DND-41 (cell line): ENCODE results near the gene TBC1D8.

Source experiments
- ATAC-seq: fragments of 200-7000 bp; cut with Tn5 transposase; 3 replicates; pipeline ENCODE4 v1.9.1; 2021; ENCODE audit warnings: low read depth; ENCODE audit not compliant: insufficient read depth
- DNase-seq: peaks from one replicate; pipeline ENCODE4 v3.0.0-alpha.2; 2020
- H2AFZ ChIP-seq: 2 replicates; pipeline ENCODE4 v1.6.0; 2012; ENCODE audit warnings: low read depth, low read length
- H3K27ac ChIP-seq: 2 replicates; pipeline ENCODE4 v1.5.1; 2012; ENCODE audit warnings: low read length, inconsistent platforms
- H3K27me3 ChIP-seq: fragments of 200-600 bp; sonication (generic); 2 replicates; pipeline ENCODE4 v1.6.0; 2012; ENCODE audit warnings: low read length, mild to moderate bottlenecking, inconsistent platforms; ENCODE audit not compliant: insufficient read depth, poor library complexity
- H3K36me3 ChIP-seq: 2 replicates; pipeline ENCODE4 v1.5.1; 2012; ENCODE audit warnings: low read length, inconsistent platforms; ENCODE audit not compliant: insufficient read depth
- H3K4me1 ChIP-seq: 2 replicates; pipeline ENCODE4 v1.5.1; 2012; ENCODE audit warnings: mild to moderate bottlenecking, low read length; ENCODE audit not compliant: insufficient read depth
- H3K4me2 ChIP-seq: 2 replicates; pipeline ENCODE4 v1.6.0; 2012; ENCODE audit warnings: mild to moderate bottlenecking, moderate library complexity, low read length, inconsistent platforms; ENCODE audit not compliant: insufficient read depth
- H3K4me3 ChIP-seq, 2 experiments: fragments of 200-600 bp in 1 of 2; shearing (Covaris generic) in 1 of 2; 2 replicates each; pipeline ENCODE4 v1.5.1; 2012 to 2016; ENCODE audit warnings: inconsistent platforms in 2 of 2, low read length in 2 of 2, mild to moderate bottlenecking in 2 of 2, low read depth in 1 of 2, moderate library complexity in 1 of 2
- H3K79me2 ChIP-seq: 2 replicates; pipeline ENCODE4 v1.6.0; 2012; ENCODE audit warnings: low read length, inconsistent platforms; ENCODE audit not compliant: insufficient read depth
- H3K9ac ChIP-seq: 2 replicates; pipeline ENCODE4 v1.6.0; 2012; ENCODE audit warnings: low read depth, mild to moderate bottlenecking, inconsistent platforms, low read length, moderate library complexity
- H3K9me3 ChIP-seq: 2 replicates; pipeline ENCODE4 v1.5.1; 2012; ENCODE audit warnings: low read length, moderate library complexity, mild to moderate bottlenecking, inconsistent platforms; ENCODE audit not compliant: insufficient read depth, severe bottlenecking
- H4K20me1 ChIP-seq: 2 replicates; pipeline ENCODE4 v1.6.0; 2012; ENCODE audit warnings: low read length; ENCODE audit not compliant: insufficient read depth
- CTCF ChIP-seq: IDR thresholded peaks from 2 replicates; pipeline ENCODE4 v1.5.1; 2012; ENCODE audit warnings: borderline replicate concordance, low read length, moderate library complexity, mild to moderate bottlenecking; ENCODE audit not compliant: poor library complexity, severe bottlenecking; ENCODE audit errors: extremely low read depth
- EZH2 ChIP-seq: IDR thresholded peaks from 3 replicates; pipeline ENCODE4 v1.6.1; 2012; ENCODE audit warnings: borderline replicate concordance, low read depth, mild to moderate bottlenecking, moderate library complexity, low read length, inconsistent platforms; ENCODE audit not compliant: severe bottlenecking

TBC1D8 gene

GRCh38 chr2:101037161-101037755 is 113.9 kb downstream of the TBC1D8 start:
- no peak overlapping the region for H3K9ac ChIP-seq

GRCh38 chr2:101036562-101036961 is 114.6 kb downstream of the TBC1D8 start:
- no peak for ATAC-seq
- no peak overlapping the region for H3K4me2 ChIP-seq
- DNase-seq, result no peak
- no peaks in the 10 kb centered on the region for H3K27me3 ChIP-seq
- H2AFZ ChIP-seq, result no peak overlapping the region
- H3K36me3 ChIP-seq, result peaks cover 43% of the 10 kb centered on the region
- no peak overlapping the region for H3K4me3 ChIP-seq
- H4K20me1 ChIP-seq, result no peaks in the 10 kb centered on the region; the same call in 1 of the 2 replicates
- H3K9me3 ChIP-seq, result no peaks in the 10 kb centered on the region
- TF ChIP-seq EZH2, result no peak
- peak; percentile 65 for TF ChIP-seq CTCF
- no peaks in the 10 kb centered on the region for H3K79me2 ChIP-seq
- H3K27ac ChIP-seq, result no peak overlapping the region
- no peak overlapping the region for H3K9ac ChIP-seq
- no peaks in the 10 kb centered on the region for H3K4me1 ChIP-seq

More at GRCh38 chr2:101037161-101037755, 113.9 kb downstream of the TBC1D8 start:
- H3K4me2 ChIP-seq, result no peak overlapping the region
- ATAC-seq (no peak), DNase-seq (no peak)
- no peaks in the 10 kb centered on the region for H3K27me3 ChIP-seq
- H3K27ac ChIP-seq, result no peak overlapping the region
- peaks cover 41% of the 10 kb centered on the region for H3K36me3 ChIP-seq
- no peak overlapping the region for H3K4me3 ChIP-seq
- TF ChIP-seq CTCF (no peak), EZH2 (no peak)
- H2AFZ ChIP-seq, result no peak overlapping the region
- no peaks in the 10 kb centered on the region for H3K4me1 ChIP-seq
- no peaks in the 10 kb centered on the region for H3K79me2 ChIP-seq
- H4K20me1 ChIP-seq, result no peaks in the 10 kb centered on the region; the same call in 1 of the 2 replicates
- no peaks in the 10 kb centered on the region for H3K9me3 ChIP-seq

GRCh38 chr2:101032084-101032776 is 119.0 kb downstream of the TBC1D8 start:
- no peak overlapping the region for H3K27ac ChIP-seq
- H3K79me2 ChIP-seq, result no peaks in the 10 kb centered on the region
- H3K36me3 ChIP-seq, result peaks cover 29% of the 10 kb centered on the region; the same call in 1 of the 2 replicates
- no peak overlapping the region for H3K4me3 ChIP-seq
- H3K4me1 ChIP-seq, result no peaks in the 10 kb centered on the region
- H3K27me3 ChIP-seq, result no peaks in the 10 kb centered on the region
- TF ChIP-seq EZH2, result no peak
- no peak for TF ChIP-seq CTCF
- H3K9ac ChIP-seq, result no peak overlapping the region
- H2AFZ ChIP-seq, result no peak overlapping the region
- no peak overlapping the region for H3K4me2 ChIP-seq
- no peaks in the 10 kb centered on the region for H3K9me3 ChIP-seq
- no peak for ATAC-seq
- no peak for DNase-seq
- H4K20me1 ChIP-seq, result no peaks in the 10 kb centered on the region; the same call in 1 of the 2 replicates
